Measurements from ENCODE around the gene PCSK6. TPM values are rescaled to one million over a fixed set of nuclear protein-coding genes. Genes with fewer than 3 reads are reported as not detected.

Gene PCSK6
- total and polyA plus RNA-seq, 2 of the 8 experiments (the other 6 are each of a cell fraction or from before 2014, with no cell fraction given): 1.9 to 4.0 TPM

DNA sequence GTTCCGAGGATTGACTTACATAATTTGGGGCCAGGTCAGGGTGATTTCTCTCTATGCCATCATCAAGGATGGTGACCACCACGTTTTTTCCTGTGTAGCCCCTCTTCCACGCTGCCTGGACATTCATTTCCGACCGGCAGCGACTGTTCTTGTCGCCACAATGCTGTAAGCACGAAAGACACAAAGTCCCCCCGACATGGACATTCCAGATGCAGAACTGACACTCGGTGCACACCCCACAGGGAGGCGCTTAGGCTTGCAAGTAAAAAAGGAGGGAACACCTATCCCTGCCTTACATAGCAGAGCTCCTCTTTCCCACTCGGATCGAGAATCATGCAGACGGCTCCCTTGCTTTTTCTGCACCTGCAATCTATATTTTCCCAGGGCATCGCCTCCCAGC, 58.2 kb downstream of the PCSK6 start:
- Histone ChIP-seq H3K4ac (replicated peaks; ENCODE audit: insufficient read length, low read depth, low read length) (no peak overlapping the region), H4K91ac (replicated peaks; ENCODE audit: insufficient read length, low read length) (no peak overlapping the region), H2BK20ac (ENCODE audit: low read length) (no peak overlapping the region), H4K5ac (ENCODE audit: insufficient read length, low read depth, low read length) (no peak overlapping the region), H3K27ac (ENCODE audit: low read depth, low read length) (no peak overlapping the region), H3K9me3 (ENCODE audit: insufficient read depth in 2 of 2, low read depth in 1 of 2, low read length in 1 of 2) (no peaks in the 10 kb centered on the region), H2BK12ac (ENCODE audit: low read depth, low read length) (no peak overlapping the region), H3K23ac (ENCODE audit: insufficient read length) (no peak overlapping the region), H3K4me2 (ENCODE audit: insufficient read depth in 1 of 2, low read depth in 2 of 2, low read length in 2 of 2) (no peak overlapping the region), H2AK5ac (ENCODE audit: low read depth, low read length) (no peak overlapping the region), H3K4me1 (replicated peaks in 1 of 4; ENCODE audit: control insufficient read depth in 3 of 4, insufficient read depth in 4 of 4, low read length in 3 of 4) (peaks cover 0 to 11% (median under 1%) of the 10 kb centered on the region in 4 experiments; a peak in 3 of 7 replicates), H3K27me3 (replicated peaks in 1 of 4; ENCODE audit: control insufficient read depth in 3 of 4, extremely low read depth in 1 of 4, insufficient read depth in 3 of 4, low read length in 3 of 4) (peaks cover 6 to 22% (median 16%) of the 10 kb centered on the region in 4 experiments; a peak in 4 of 7 replicates), H3K79me1 (ENCODE audit: low read depth, low read length) (no peaks in the 10 kb centered on the region), H3K9ac (replicated peaks in 1 of 4; ENCODE audit: extremely low read depth in 1 of 4, low read depth in 3 of 4, low read length in 3 of 4) (no peak overlapping the region), H3K36me3 (ENCODE audit: control insufficient read depth in 2 of 4, insufficient read depth in 4 of 4, low read length in 3 of 4) (no peaks in the 10 kb centered on the region), H3K23me2 (ENCODE audit: low read depth, low read length) (no peaks in the 10 kb centered on the region), H2AFZ (ENCODE audit: low read length) (no peak overlapping the region), H2BK5ac (ENCODE audit: low read depth, low read length) (no peak overlapping the region), H4K20me1 (replicated peaks in 1 of 2; ENCODE audit: control insufficient read depth in 1 of 2, insufficient read depth in 2 of 2, low read length in 2 of 2) (peaks cover 0 to 2% of the 10 kb centered on the region in 2 experiments), H3K18ac (ENCODE audit: extremely low read depth, low read length) (no peak overlapping the region), H3K79me2 (ENCODE audit: control insufficient read depth in 1 of 2, insufficient read depth in 2 of 2, low read length in 2 of 2) (no peaks in the 10 kb centered on the region), H3K4me3 (ENCODE audit: extremely low read depth in 1 of 4, insufficient read depth in 2 of 4, low read depth in 3 of 4, low read length in 4 of 4) (no peak overlapping the region), H2BK15ac (ENCODE audit: low read length) (no peak overlapping the region), H4K8ac (ENCODE audit: extremely low read depth, insufficient read depth, low read length) (no peak overlapping the region), H2BK120ac (replicated peaks; ENCODE audit: low read depth, low read length) (no peak overlapping the region), H3K14ac (ENCODE audit: insufficient read length) (no peak overlapping the region), H3K56ac (replicated peaks; ENCODE audit: insufficient read length, low read depth, low read length) (no peak overlapping the region)
- FAIRE-seq: no peak
- peak in 1 of 2 experiments; percentile 32 for DNase-seq (ENCODE audit: low read depth in 1 of 2, low spot score in 2 of 2)
- CTCF ChIA-PET (ENCODE audit: partially characterized antibody): no interaction called here
- WGBS, 2 experiments (ENCODE audit: extremely low coverage in 1 of 2, insufficient coverage in 1 of 2, insufficient read length in 1 of 2, insufficient replicate concordance in 2 of 2, low coverage in 1 of 2, low lambda C conversion rate in 2 of 2, missing lambda C conversion rate in 1 of 2): 87% methylated on average over 15 of the region's 15 CpGs; no CpG with 5 or more reads in 1 of the 2 experiments
- POLR2A ChIA-PET (ENCODE audit: partially characterized antibody): no interaction called here
- TF ChIP-seq, protein P1, sequence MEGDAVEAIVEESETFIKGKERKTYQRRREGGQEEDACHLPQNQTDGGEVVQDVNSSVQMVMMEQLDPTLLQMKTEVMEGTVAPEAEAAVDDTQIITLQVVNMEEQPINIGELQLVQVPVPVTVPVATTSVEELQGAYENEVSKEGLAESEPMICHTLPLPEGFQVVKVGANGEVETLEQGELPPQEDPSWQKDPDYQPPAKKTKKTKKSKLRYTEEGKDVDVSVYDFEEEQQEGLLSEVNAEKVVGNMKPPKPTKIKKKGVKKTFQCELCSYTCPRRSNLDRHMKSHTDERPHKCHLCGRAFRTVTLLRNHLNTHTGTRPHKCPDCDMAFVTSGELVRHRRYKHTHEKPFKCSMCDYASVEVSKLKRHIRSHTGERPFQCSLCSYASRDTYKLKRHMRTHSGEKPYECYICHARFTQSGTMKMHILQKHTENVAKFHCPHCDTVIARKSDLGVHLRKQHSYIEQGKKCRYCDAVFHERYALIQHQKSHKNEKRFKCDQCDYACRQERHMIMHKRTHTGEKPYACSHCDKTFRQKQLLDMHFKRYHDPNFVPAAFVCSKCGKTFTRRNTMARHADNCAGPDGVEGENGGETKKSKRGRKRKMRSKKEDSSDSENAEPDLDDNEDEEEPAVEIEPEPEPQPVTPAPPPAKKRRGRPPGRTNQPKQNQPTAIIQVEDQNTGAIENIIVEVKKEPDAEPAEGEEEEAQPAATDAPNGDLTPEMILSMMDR (IDR thresholded peaks at IDR 0.05; ENCODE audit: control extremely low read depth in 1 of 3, insufficient read depth in 1 of 3, low read depth in 1 of 3, low read length in 3 of 3): no peak
- TF ChIP-seq ZNF274 (IDR thresholded peaks at IDR 0.05; ENCODE audit: borderline replicate concordance, extremely low read depth, low read length) (no peak), CHD1 (IDR thresholded peaks at IDR 0.05; ENCODE audit: low read depth, low read length) (no peak), CBX8 (IDR thresholded peaks at IDR 0.05; ENCODE audit: borderline replicate concordance, low read depth, low read length) (no peak), HDAC6 (IDR thresholded peaks at IDR 0.05; ENCODE audit: low read depth, low read length) (no peak), SIRT6 (IDR thresholded peaks at IDR 0.05; ENCODE audit: low read length) (no peak), BACH1 (IDR thresholded peaks at IDR 0.05; ENCODE audit: low read length) (no peak), CHD2 (IDR thresholded peaks at IDR 0.05; ENCODE audit: low read length) (no peak)

Measured in H1 (cell line).